ENCODE measurements around the gene MFAP2.

- TF ChIP-seq CTCF (tag by site-specific recombination; IDR thresholded peaks at IDR 0.05), result no peak
- TF ChIP-seq PRDM10 (tag by site-specific recombination; IDR thresholded peaks at IDR 0.05), result no peak
- TF ChIP-seq ZNF202 (tag by site-specific recombination; IDR thresholded peaks at IDR 0.05; ENCODE audit: borderline replicate concordance), result no peak
- no peak for TF ChIP-seq ZNF274 (IDR thresholded peaks at IDR 0.05; ENCODE audit: low read length)
- no peak for TF ChIP-seq ZNF274 (tag by site-specific recombination; IDR thresholded peaks at IDR 0.05; ENCODE audit: borderline replicate concordance)
- TF ChIP-seq ZNF623 (tag by site-specific recombination; IDR thresholded peaks at IDR 0.05), result no peak
- no peak for TF ChIP-seq SETDB1 (IDR thresholded peaks at IDR 0.05; ENCODE audit: insufficient read length, low read length)
Measured at GRCh38 chr1:17020502-17020901, 40.1 kb upstream of the MFAP2 start.

Data from HEK293 (cell line).